SK-N-SH (cell line): ENCODE data around the gene LINGO4. TPM values are rescaled to one million over a fixed set of nuclear protein-coding genes. Genes with fewer than 3 reads are reported as not detected.

Experiments used
- CTCF ChIA-PET: fragments of 300-600, 350-600 bp; formaldehyde crosslinking; extraction: SDS; loops from one replicate; lab custom pipeline; 2021; lab: Yijun Ruan, JAX
- POLR2A ChIA-PET: fragments of 350-600 bp; sonication (Branson Sonifier 250); formaldehyde crosslinking; extraction: SDS; loops from one replicate; lab custom pipeline; 2020; ENCODE audit warnings: antibody characterized with exemption, inconsistent platforms; lab: Yijun Ruan, JAX
- DNase-seq: peaks from one replicate; pipeline ENCODE4 v3.0.0; 2012
- H2AFZ ChIP-seq: fragments of 200-600 bp; sonication (generic); 2 replicates; pipeline ENCODE4 v1.8.1; 2016; ENCODE audit warnings: antibody characterized with exemption, mild to moderate bottlenecking, low read depth
- H3F3A ChIP-seq: fragments of 200-600 bp; sonication (generic); replicated peaks from 2 replicates; pipeline ENCODE3; 2016; ENCODE audit warnings: antibody characterized with exemption, mild to moderate bottlenecking; ENCODE audit not compliant: insufficient read depth
- H3K27ac ChIP-seq, 2 experiments: fragments of 200-500 bp in 1 of 2; fragments of 200-600 bp in 1 of 2; sonication (Bioruptor generic) in 1 of 2; sonication (generic), shearing (Covaris generic) in 1 of 2; 2 replicates each; pipeline versions ENCODE4 v1.5.1 to v1.6.1; 2014 to 2016; ENCODE audit warnings: low read depth in 2 of 2, inconsistent platforms in 1 of 2, low read length in 1 of 2, mild to moderate bottlenecking in 1 of 2, mixed read lengths in 1 of 2
- H3K27me3 ChIP-seq: fragments of 200-600 bp; sonication (generic), shearing (Covaris generic); 2 replicates; pipeline ENCODE4 v1.6.1; 2016; ENCODE audit warnings: mixed run types; ENCODE audit not compliant: insufficient read depth
- H3K36me3 ChIP-seq, 2 experiments: fragments of 200-500 bp in 1 of 2; fragments of 200-600 bp in 1 of 2; sonication (Bioruptor generic) in 1 of 2; sonication (generic) in 1 of 2; replicated peaks in 1 of 2; 2 replicates each; pipeline versions ENCODE3 to v1.5.1; 2014 to 2016; ENCODE audit warnings: low read length in 1 of 2, mild to moderate bottlenecking in 1 of 2; ENCODE audit not compliant: insufficient read depth in 2 of 2, control insufficient read depth in 1 of 2
- H3K4me1 ChIP-seq, 2 experiments: fragments of 200-500 bp in 1 of 2; fragments of 200-600 bp in 1 of 2; sonication (Bioruptor generic) in 1 of 2; sonication (generic), shearing (Covaris generic) in 1 of 2; 2 replicates each; pipeline versions ENCODE4 v1.5.1 to v1.6.1; 2014 to 2016; ENCODE audit warnings: low read depth in 1 of 2, low read length in 1 of 2, mixed run types in 1 of 2; ENCODE audit not compliant: insufficient read depth in 2 of 2, control insufficient read depth in 1 of 2
- H3K4me2 ChIP-seq: fragments of 200-600 bp; sonication (generic), shearing (Covaris generic); 2 replicates; pipeline ENCODE4 v1.6.1; 2017; ENCODE audit warnings: mixed run types
- H3K4me3 ChIP-seq, 2 experiments: fragments of 200-500 bp in 1 of 2; fragments of 200-600 bp in 1 of 2; sonication (Bioruptor generic) in 1 of 2; sonication (generic), shearing (Covaris generic) in 1 of 2; 2 replicates each; pipeline versions ENCODE4 v1.5.1 to v1.8.1; 2014 to 2016; ENCODE audit warnings: low read depth in 2 of 2, inconsistent platforms in 1 of 2, low read length in 1 of 2, mild to moderate bottlenecking in 1 of 2, mixed read lengths in 1 of 2, moderate library complexity in 1 of 2
- H3K79me2 ChIP-seq: fragments of 200-600 bp; sonication (generic); 2 replicates; pipeline ENCODE4 v1.8.1; 2017; ENCODE audit warnings: mild to moderate bottlenecking; ENCODE audit not compliant: insufficient read depth
- H3K9ac ChIP-seq: fragments of 200-600 bp; sonication (generic); 2 replicates; pipeline ENCODE4 v1.6.1; 2017; ENCODE audit warnings: mixed run types
- H3K9me2 ChIP-seq: fragments of 200-600 bp; sonication (generic); 2 replicates; pipeline ENCODE4 v1.6.1; 2017; ENCODE audit warnings: mixed run types
- H3K9me3 ChIP-seq: fragments of 200-600 bp; sonication (generic); 2 replicates; pipeline ENCODE4 v1.6.1; 2017; ENCODE audit warnings: mixed run types, mild to moderate bottlenecking, moderate library complexity
- H4K20me1 ChIP-seq: fragments of 200-600 bp; sonication (generic); 2 replicates; pipeline ENCODE4 v1.6.1; 2017; ENCODE audit warnings: mild to moderate bottlenecking, mixed run types; ENCODE audit not compliant: insufficient read depth
- CHD2 ChIP-seq: fragments of 150-350 bp; IDR thresholded peaks from 2 replicates; pipeline ENCODE4 v1.6.1; 2018; ENCODE audit warnings: low read length; ENCODE audit not compliant: partially characterized antibody
- EZH2phosphoT487 ChIP-seq: fragments of 200-600 bp; sonication (generic); IDR thresholded peaks from 2 replicates; pipeline ENCODE4 v1.6.1; 2017; ENCODE audit warnings: low read depth, mixed run types, mild to moderate bottlenecking, antibody characterized with exemption, moderate library complexity, borderline replicate concordance
- FOSL2 ChIP-seq: IDR thresholded peaks from 2 replicates; pipeline ENCODE4 v1.4.0; 2012; ENCODE audit warnings: low read depth, mild to moderate bottlenecking, moderate library complexity, borderline replicate concordance
- FOXM1 ChIP-seq: IDR thresholded peaks from 2 replicates; pipeline ENCODE4 v1.4.0; 2012; ENCODE audit warnings: low read depth, mild to moderate bottlenecking
- GATA2 ChIP-seq: sonication (generic); formaldehyde crosslinking; IDR thresholded peaks from 2 replicates; pipeline ENCODE4 v1.5.0; 2020; ENCODE audit warnings: mild to moderate bottlenecking, missing genetic modification reagents
- JUND ChIP-seq: IDR thresholded peaks from 2 replicates; pipeline ENCODE4 v1.4.0; 2012
- MEF2A ChIP-seq: IDR thresholded peaks from 2 replicates; pipeline ENCODE4 v1.4.0; 2012; ENCODE audit warnings: low read depth, borderline replicate concordance
- NFIC ChIP-seq: IDR thresholded peaks from 2 replicates; pipeline ENCODE4 v1.4.0; 2012; ENCODE audit warnings: borderline replicate concordance
- POLR2AphosphoS5 ChIP-seq: IDR thresholded peaks from 2 replicates; pipeline ENCODE4 v1.6.1; 2012; ENCODE audit warnings: low read depth, low read length
- RAD21 ChIP-seq: IDR thresholded peaks from 2 replicates; pipeline ENCODE4 v1.6.1; 2012; ENCODE audit warnings: mild to moderate bottlenecking, low read length
- RXRA ChIP-seq: IDR thresholded peaks from 2 replicates; pipeline ENCODE4 v1.4.0; 2012; ENCODE audit warnings: low read depth, mild to moderate bottlenecking, borderline replicate concordance
- SIN3A ChIP-seq: IDR thresholded peaks from 2 replicates; pipeline ENCODE4 v1.6.1; 2012; ENCODE audit warnings: low read depth, mild to moderate bottlenecking, low read length, moderate library complexity, borderline replicate concordance
- TCF12 ChIP-seq: IDR thresholded peaks from 2 replicates; pipeline ENCODE4 v1.4.0; 2012
- WGBS: methylation state at CpG from one replicate; pipeline ENCODE4 v1.1.6; 2017; ENCODE audit warnings: low lambda C conversion rate; 5-methylcytosine and 5-hydroxymethylcytosine counted together
- polyA plus RNA-seq, 3 experiments: library from polyadenylated mRNA; depleted of rRNA; stranded (reverse); fragments of >200 nt; gene quantifications; 2 replicates each; pipeline ENCODE4 v1.2.3, GENCODE V29; 2012
- TF ChIP-seq, protein P1 (sequence below): IDR thresholded peaks from 2 replicates; pipeline ENCODE4 v1.4.0; 2012; ENCODE audit warnings: low read depth
- TF ChIP-seq, protein P2 (sequence below): IDR thresholded peaks from 2 replicates; pipeline ENCODE4 v1.4.0; 2012; ENCODE audit warnings: low read depth, borderline replicate concordance
- TF ChIP-seq, protein P3 (sequence below): fragments of 150-350 bp; IDR thresholded peaks from 2 replicates; pipeline ENCODE4 v1.6.1; 2017; ENCODE audit warnings: antibody characterized with exemption, low read length, low read depth, borderline replicate concordance

Gene LINGO4
- polyA plus RNA-seq, 1 of the 3 experiments (the other 2 are of a cell fraction) = not detected

DNA sequence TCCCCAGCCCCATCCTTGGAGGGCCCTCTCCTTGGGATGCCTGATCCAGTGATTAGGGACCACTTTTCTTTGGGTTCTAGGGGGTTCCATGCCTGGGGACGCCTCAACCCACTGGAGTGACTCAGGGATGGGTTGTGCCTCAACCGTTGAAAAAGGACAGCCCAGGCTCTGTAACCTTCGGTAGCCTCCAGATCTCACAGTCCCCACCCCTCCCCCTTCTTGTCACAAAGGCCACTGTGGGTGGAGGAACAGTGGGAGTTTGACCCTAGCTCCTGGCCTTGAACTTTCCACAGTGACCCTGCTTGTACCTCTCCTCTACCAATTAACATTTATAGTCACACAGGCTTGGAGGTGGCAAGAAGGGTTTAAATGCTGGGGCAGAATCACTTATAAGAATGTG, 29.0 kb upstream of the LINGO4 start:
- 57% methylated on average over 3 of the region's 3 CpGs for WGBS
- ChIA-PET POLR2A (no interaction called here), CTCF (interaction anchor here (1.1 to 3.8 kb wide), 5 partner anchors 44 to 141 kb away, joined by 3 to 37 read pairs (median 5); partner anchors contain the start of genes CELF3 and TDRKH)
- Histone ChIP-seq H3K4me2 (no peak overlapping the region), H2AFZ (no peak overlapping the region), H3K9me3 (no peaks in the 10 kb centered on the region), H3K9ac (no peak overlapping the region), H3K4me1 (peaks cover 0 to 29% of the 10 kb centered on the region in 2 experiments; a peak in 1 of 4 replicates), H4K20me1 (no peaks in the 10 kb centered on the region), H3F3A (no peaks in the 10 kb centered on the region), H3K79me2 (no peaks in the 10 kb centered on the region), H3K4me3 (no peak overlapping the region), H3K27ac (no peak overlapping the region), H3K36me3 (no peaks in the 10 kb centered on the region), H3K9me2 (no peaks in the 10 kb centered on the region), H3K27me3 (no peaks in the 10 kb centered on the region)
- no peak for TF ChIP-seq FOXM1
- no peak for TF ChIP-seq RXRA
- no peak for TF ChIP-seq SIN3A
- TF ChIP-seq JUND = no peak
- no peak for TF ChIP-seq EZH2phosphoT487
- TF ChIP-seq, protein P1, sequence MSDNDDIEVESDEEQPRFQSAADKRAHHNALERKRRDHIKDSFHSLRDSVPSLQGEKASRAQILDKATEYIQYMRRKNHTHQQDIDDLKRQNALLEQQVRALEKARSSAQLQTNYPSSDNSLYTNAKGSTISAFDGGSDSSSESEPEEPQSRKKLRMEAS = no peak
- no peak for TF ChIP-seq RAD21
- TF ChIP-seq, protein P2, sequence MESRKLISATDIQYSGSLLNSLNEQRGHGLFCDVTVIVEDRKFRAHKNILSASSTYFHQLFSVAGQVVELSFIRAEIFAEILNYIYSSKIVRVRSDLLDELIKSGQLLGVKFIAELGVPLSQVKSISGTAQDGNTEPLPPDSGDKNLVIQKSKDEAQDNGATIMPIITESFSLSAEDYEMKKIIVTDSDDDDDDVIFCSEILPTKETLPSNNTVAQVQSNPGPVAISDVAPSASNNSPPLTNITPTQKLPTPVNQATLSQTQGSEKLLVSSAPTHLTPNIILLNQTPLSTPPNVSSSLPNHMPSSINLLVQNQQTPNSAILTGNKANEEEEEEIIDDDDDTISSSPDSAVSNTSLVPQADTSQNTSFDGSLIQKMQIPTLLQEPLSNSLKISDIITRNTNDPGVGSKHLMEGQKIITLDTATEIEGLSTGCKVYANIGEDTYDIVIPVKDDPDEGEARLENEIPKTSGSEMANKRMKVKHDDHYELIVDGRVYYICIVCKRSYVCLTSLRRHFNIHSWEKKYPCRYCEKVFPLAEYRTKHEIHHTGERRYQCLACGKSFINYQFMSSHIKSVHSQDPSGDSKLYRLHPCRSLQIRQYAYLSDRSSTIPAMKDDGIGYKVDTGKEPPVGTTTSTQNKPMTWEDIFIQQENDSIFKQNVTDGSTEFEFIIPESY = no peak
- TF ChIP-seq TCF12 = no peak
- no peak for DNase-seq

DNA sequence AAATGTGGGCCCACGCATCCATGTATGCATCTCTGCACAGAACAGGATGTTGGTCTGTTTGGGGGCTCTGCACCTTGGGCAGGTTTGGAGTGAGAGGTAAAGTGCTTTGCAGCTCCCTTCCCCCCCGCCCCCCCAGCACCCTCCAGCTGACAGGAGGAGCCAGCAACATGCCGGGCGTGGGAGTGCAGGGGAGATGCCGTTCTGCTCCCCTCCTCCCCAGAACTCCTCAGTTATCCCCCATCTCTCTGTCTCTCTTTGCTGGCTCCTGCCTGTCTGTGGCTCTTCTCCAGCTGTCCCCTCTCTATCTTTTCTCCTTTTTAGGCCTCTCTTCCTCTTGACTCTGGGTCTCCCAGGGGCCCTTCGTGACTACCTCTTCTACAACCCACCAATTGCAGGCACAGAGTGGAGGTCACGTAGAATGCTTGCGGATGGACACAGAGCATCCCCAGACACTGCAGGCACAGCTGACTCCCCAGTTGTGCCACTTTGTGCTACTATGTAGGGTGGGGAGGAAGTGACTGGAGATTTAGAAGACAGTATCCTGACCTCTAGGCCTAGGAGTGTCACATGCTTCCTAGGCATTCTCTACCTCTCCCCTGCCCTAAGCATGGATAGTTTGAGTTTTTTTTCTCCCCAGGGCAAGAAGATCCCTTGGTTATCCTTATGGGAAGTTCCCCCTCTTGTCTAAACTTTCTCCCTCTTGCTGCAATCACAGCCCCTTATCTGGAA, 28.1 kb upstream of the LINGO4 start:
- no peaks in the 10 kb centered on the region for H3K27me3 ChIP-seq
- POLR2A ChIA-PET = interaction anchor here (1.8 kb wide), 1 partner anchor 11 kb away, joined by 6 read pairs; no protein-coding TSS in a partner anchor
- CTCF ChIA-PET = interaction anchor here (0.7 to 2.5 kb wide), 5 partner anchors 12 to 239 kb away, joined by 3 to 14 read pairs (median 4); partner anchors contain the start of gene CELF3

More for the DNA sequence above, 28.1 kb upstream of the LINGO4 start:
- Histone ChIP-seq H3K4me1 (peaks cover 0 to 34% of the 10 kb centered on the region in 2 experiments; a peak in 1 of 4 replicates), H3K9me2 (no peaks in the 10 kb centered on the region), H3K4me2 (no peak overlapping the region), H3K36me3 (no peaks in the 10 kb centered on the region), H3K4me3 (no peak overlapping the region), H3K27ac (no peak overlapping the region; a peak in 1 of 4 replicates), H4K20me1 (no peaks in the 10 kb centered on the region), H3K9me3 (no peaks in the 10 kb centered on the region), H2AFZ (no peak overlapping the region), H3F3A (no peaks in the 10 kb centered on the region)
- WGBS = 77% methylated on average over 8 of the region's 8 CpGs
- TF ChIP-seq, protein P2 = no peak
- TF ChIP-seq EZH2phosphoT487 (no peak), POLR2AphosphoS5 (no peak), MEF2A (no peak), TCF12 (no peak), RAD21 (no peak), FOSL2 (no peak), FOXM1 (no peak), NFIC (no peak), GATA2 (CRISPR knock-in tag) (no peak), SIN3A (no peak), CHD2 (no peak)
- TF ChIP-seq, protein P3, sequence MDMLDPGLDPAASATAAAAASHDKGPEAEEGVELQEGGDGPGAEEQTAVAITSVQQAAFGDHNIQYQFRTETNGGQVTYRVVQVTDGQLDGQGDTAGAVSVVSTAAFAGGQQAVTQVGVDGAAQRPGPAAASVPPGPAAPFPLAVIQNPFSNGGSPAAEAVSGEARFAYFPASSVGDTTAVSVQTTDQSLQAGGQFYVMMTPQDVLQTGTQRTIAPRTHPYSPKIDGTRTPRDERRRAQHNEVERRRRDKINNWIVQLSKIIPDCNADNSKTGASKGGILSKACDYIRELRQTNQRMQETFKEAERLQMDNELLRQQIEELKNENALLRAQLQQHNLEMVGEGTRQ = no peak
- TF ChIP-seq, protein P1 = no peak
- TF ChIP-seq, all 33 proteins: peak for 0
- Histone ChIP-seq H3K9ac (no peak overlapping the region), H3K79me2 (no peaks in the 10 kb centered on the region)
- no peak for DNase-seq
